CD4-positive, alpha-beta T cell (primary cell): Measurements from ENCODE around the gene HIBADH. TPM values are rescaled to one million over a fixed set of nuclear protein-coding genes. Genes with fewer than 3 reads are reported as not detected.

ENCODE experiments used
- ATAC-seq: fragments of 200-7000 bp; cut with Tn5 transposase; one replicate; pipeline ENCODE4 v1.10.0; 2022; ENCODE audit warnings: mild to moderate bottlenecking; ENCODE audit not compliant: poor library complexity
- CTCF ChIA-PET: fragments of 350-600 bp; sonication (Branson Sonifier 250); formaldehyde crosslinking; loops from one replicate; lab custom pipeline; 2021; ENCODE audit warnings: antibody characterized with exemption, inconsistent platforms; lab: Charles Lee
- POLR2A ChIA-PET: fragments of 350-600 bp; sonication (Branson Sonifier 250); formaldehyde crosslinking; loops from one replicate; lab custom pipeline; 2021; ENCODE audit warnings: antibody characterized with exemption, inconsistent platforms; lab: Charles Lee
- DNase-seq, 14 experiments: peaks; one replicate each; pipeline ENCODE4 v3.0.0-alpha.2; 2013 to 2020; ENCODE audit warnings: mixed read lengths in 2 of 14
- H3K27ac ChIP-seq, 2 donors: one replicate each; pipeline versions ENCODE4 v1.5.1 to v1.7.0; 2013; ENCODE audit warnings: low read length in 2 of 2, low read depth in 1 of 2, mild to moderate bottlenecking in 1 of 2
- H3K27me3 ChIP-seq, 2 experiments: 1 replicate in 1 of 2; 2 replicates in 1 of 2; pipeline versions ENCODE4 v1.6.1 to v1.7.0; 2013; ENCODE audit warnings: low read length in 2 of 2, control low read depth in 1 of 2, mild to moderate bottlenecking in 1 of 2, moderate library complexity in 1 of 2; ENCODE audit not compliant: insufficient read depth in 2 of 2, control insufficient read depth in 1 of 2
- H3K36me3 ChIP-seq: one replicate; pipeline ENCODE4 v1.6.1; 2013; ENCODE audit warnings: low read length, control low read depth; ENCODE audit not compliant: insufficient read depth
- H3K4me1 ChIP-seq: one replicate; pipeline ENCODE4 v1.6.1; 2013; ENCODE audit warnings: low read length, control low read depth; ENCODE audit not compliant: insufficient read depth
- H3K4me3 ChIP-seq: one replicate; pipeline ENCODE4 v1.5.1; 2013; ENCODE audit warnings: mild to moderate bottlenecking, low read length, moderate library complexity
- H3K9me3 ChIP-seq, 2 experiments: 1 replicate in 1 of 2; 2 replicates in 1 of 2; pipeline versions ENCODE4 v1.6.1 to v1.7.0; 2013; ENCODE audit warnings: low read length in 2 of 2, mild to moderate bottlenecking in 2 of 2, control low read depth in 1 of 2, moderate library complexity in 1 of 2; ENCODE audit not compliant: control insufficient read depth in 1 of 2, insufficient read depth in 1 of 2
- H3K27ac Mint-ChIP-seq: one replicate; pipeline ENCODE4 v1.8.0; 2020; ENCODE audit warnings: mixed read lengths
- H3K27me3 Mint-ChIP-seq: one replicate; pipeline ENCODE4 v1.8.0; 2021; ENCODE audit warnings: mixed read lengths
- H3K36me3 Mint-ChIP-seq: one replicate; pipeline ENCODE4 v1.8.0; 2021; ENCODE audit warnings: low read depth, mixed read lengths
- H3K4me1 Mint-ChIP-seq: one replicate; pipeline ENCODE4 v1.8.0; 2021; ENCODE audit warnings: low read depth, mixed read lengths
- H3K4me3 Mint-ChIP-seq: one replicate; pipeline ENCODE4 v1.8.0; 2020; ENCODE audit warnings: mild to moderate bottlenecking, mixed read lengths
- H3K9me3 Mint-ChIP-seq: one replicate; pipeline ENCODE4 v1.8.0; 2020; ENCODE audit warnings: mixed read lengths
- intact Hi-C, 2 experiments: fragments of 100-400 bp; cut with DNase I in 1 of 2; cut with micrococcal nuclease in 1 of 2; formaldehyde crosslinking; loops; one replicate each; pipeline versions ENCODE4 v1.15.1 to v1.9.0; 2023 to 2025; cut with DNase I, micrococcal nuclease
- total RNA-seq, 174 experiments: library from RNA in 2 of 174; stranded (reverse) in 2 of 174; gene quantifications; one replicate each; pipeline ENCODE4 v1.2.3 and lab custom pipeline; 2021 to 2026
- TF ChIP-seq, protein P1 (sequence below): fragments of 200-600 bp; IDR thresholded peaks from one replicate; pipeline ENCODE4 v1.8.0; 2022; ENCODE audit warnings: antibody characterized with exemption, mild to moderate bottlenecking

HIBADH gene
- total RNA-seq, 2 experiments from 2014 or later, result 6.3 to 8.4 TPM

DNA sequence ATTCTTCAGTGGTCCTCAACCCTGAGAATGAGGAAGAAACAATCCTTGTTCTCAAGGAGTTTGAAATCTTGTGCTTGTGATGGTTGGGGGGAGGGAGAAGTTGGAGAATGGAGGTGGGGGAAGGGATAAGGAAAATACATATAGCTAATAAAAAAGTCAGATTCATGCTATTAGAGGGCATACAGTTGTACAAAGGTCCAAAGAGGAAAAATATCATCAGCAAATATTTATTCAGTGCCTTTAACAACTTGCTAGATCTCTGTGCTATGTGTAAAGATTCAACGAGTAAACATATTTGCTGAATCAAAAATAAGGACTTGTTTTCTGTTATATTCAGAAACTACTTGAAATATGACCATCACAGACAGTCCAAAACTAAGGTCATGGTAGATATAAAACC lies 114.4 kb downstream of the HIBADH start:
- Mint-ChIP-seq H3K9me3 (no peaks in the 10 kb centered on the region), H3K4me3 (no peak overlapping the region), H3K27me3 (no peaks in the 10 kb centered on the region), H3K27ac (no peak overlapping the region), H3K4me1 (no peaks in the 10 kb centered on the region), H3K36me3 (peaks cover 8% of the 10 kb centered on the region)
- intact Hi-C loops, result no loop called here
- H3K36me3 ChIP-seq, result no peaks in the 10 kb centered on the region
- ChIA-PET CTCF (no interaction called here), POLR2A (no interaction called here)
- no peak for DNase-seq
- H3K9me3 ChIP-seq, result no peaks in the 10 kb centered on the region
- no peak overlapping the region for H3K4me3 ChIP-seq
- ATAC-seq, result no peak
- H3K27ac ChIP-seq, result no peak overlapping the region
- TF ChIP-seq, protein P1, sequence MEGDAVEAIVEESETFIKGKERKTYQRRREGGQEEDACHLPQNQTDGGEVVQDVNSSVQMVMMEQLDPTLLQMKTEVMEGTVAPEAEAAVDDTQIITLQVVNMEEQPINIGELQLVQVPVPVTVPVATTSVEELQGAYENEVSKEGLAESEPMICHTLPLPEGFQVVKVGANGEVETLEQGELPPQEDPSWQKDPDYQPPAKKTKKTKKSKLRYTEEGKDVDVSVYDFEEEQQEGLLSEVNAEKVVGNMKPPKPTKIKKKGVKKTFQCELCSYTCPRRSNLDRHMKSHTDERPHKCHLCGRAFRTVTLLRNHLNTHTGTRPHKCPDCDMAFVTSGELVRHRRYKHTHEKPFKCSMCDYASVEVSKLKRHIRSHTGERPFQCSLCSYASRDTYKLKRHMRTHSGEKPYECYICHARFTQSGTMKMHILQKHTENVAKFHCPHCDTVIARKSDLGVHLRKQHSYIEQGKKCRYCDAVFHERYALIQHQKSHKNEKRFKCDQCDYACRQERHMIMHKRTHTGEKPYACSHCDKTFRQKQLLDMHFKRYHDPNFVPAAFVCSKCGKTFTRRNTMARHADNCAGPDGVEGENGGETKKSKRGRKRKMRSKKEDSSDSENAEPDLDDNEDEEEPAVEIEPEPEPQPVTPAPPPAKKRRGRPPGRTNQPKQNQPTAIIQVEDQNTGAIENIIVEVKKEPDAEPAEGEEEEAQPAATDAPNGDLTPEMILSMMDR, result no peak
- no peaks in the 10 kb centered on the region for H3K4me1 ChIP-seq
- H3K27me3 ChIP-seq, result no peaks in the 10 kb centered on the region

DNA sequence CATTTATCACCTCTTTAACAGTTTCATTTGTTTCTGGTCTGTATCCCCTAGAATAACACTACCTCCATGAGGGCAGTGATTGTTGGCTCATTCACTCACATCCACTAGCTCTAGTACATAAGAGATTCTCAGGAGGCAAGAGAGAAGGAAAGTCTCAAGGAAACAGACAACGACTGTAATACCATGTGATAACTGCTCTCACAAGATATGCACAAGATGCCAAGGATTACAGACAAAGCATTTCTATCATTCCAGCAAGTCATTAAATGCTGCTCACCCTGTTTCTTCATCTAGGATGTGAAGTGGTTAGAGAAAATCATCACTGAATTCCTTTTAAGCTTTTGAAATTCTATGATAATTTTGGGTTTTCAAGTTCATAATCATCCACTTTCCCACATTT lies 115.3 kb downstream of the HIBADH start:
- Mint-ChIP-seq H3K27me3 (no peaks in the 10 kb centered on the region), H3K4me3 (no peak overlapping the region), H3K9me3 (no peaks in the 10 kb centered on the region), H3K4me1 (no peaks in the 10 kb centered on the region), H3K36me3 (peaks cover 17% of the 10 kb centered on the region), H3K27ac (no peak overlapping the region)
- CTCF ChIA-PET, result no interaction called here
- TF ChIP-seq, protein P1, result no peak
- H3K36me3 ChIP-seq, result peaks cover 5% of the 10 kb centered on the region
- no peak for DNase-seq
- no peak for ATAC-seq
- POLR2A ChIA-PET, result no interaction called here
- no peaks in the 10 kb centered on the region for H3K27me3 ChIP-seq
- no peak overlapping the region for H3K27ac ChIP-seq
- no peak overlapping the region for H3K4me3 ChIP-seq
- H3K4me1 ChIP-seq, result no peaks in the 10 kb centered on the region
- H3K9me3 ChIP-seq, result no peaks in the 10 kb centered on the region
- intact Hi-C loops, result no loop called here

DNA sequence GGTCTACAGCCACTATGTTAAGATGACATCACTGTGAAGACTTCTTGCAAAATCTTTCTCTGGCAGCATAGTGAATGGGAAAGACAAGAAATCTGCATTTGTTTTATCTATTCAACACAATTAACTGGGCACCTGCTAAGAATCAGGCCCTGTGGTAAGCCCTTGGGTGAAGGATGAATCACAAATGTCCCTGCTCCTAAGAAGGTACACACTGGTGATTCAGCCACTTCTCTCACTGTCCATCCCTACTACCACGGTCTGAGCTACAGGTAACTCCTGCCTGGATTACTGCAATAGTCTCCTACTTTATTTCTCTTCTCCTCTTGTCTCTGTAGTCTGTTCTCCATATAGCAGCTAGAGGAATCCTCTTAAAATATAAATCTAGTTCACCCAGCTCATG lies 116.1 kb downstream of the HIBADH start:
- CTCF ChIA-PET, result no interaction called here
- POLR2A ChIA-PET, result no interaction called here
- Histone ChIP-seq H3K9me3 (no peaks in the 10 kb centered on the region), H3K27me3 (no peaks in the 10 kb centered on the region), H3K36me3 (peaks cover 11% of the 10 kb centered on the region), H3K4me3 (no peak overlapping the region), H3K27ac (no peak overlapping the region), H3K4me1 (no peaks in the 10 kb centered on the region)
- Mint-ChIP-seq H3K4me1 (no peaks in the 10 kb centered on the region), H3K27me3 (no peaks in the 10 kb centered on the region), H3K4me3 (no peak overlapping the region), H3K27ac (no peak overlapping the region), H3K9me3 (peaks cover under 1% of the 10 kb centered on the region), H3K36me3 (peaks cover 25% of the 10 kb centered on the region)
- intact Hi-C loops, result no loop called here
- ATAC-seq (no peak), DNase-seq (no peak)
- TF ChIP-seq, protein P1, result no peak
